WTC11 (cell line): Measurements from ENCODE around the gene LOC128125822.

ENCODE experiments used
- ATF1 ChIP-seq: sonication (generic); formaldehyde crosslinking; IDR thresholded peaks from 2 replicates; pipeline ENCODE4 v1.8.1; 2023; ENCODE audit warnings: mild to moderate bottlenecking, moderate library complexity, missing genetic modification reagents
- ATF2 ChIP-seq: sonication (generic); formaldehyde crosslinking; IDR thresholded peaks from 2 replicates; pipeline ENCODE4 v1.8.1; 2022; ENCODE audit warnings: low read depth, missing genetic modification reagents, borderline replicate concordance
- CREB1 ChIP-seq: sonication (generic); formaldehyde crosslinking; IDR thresholded peaks from 2 replicates; pipeline ENCODE4 v1.8.0; 2023; ENCODE audit warnings: mild to moderate bottlenecking, missing genetic modification reagents
- CTCF ChIP-seq: fragments of 200-600 bp; IDR thresholded peaks from 2 replicates; pipeline ENCODE4 v1.8.0; 2022; ENCODE audit warnings: antibody characterized with exemption
- E2F1 ChIP-seq: sonication (generic); formaldehyde crosslinking; IDR thresholded peaks from 2 replicates; pipeline ENCODE4 v1.8.0; 2022; ENCODE audit warnings: mild to moderate bottlenecking, missing genetic modification reagents
- FOXK1 ChIP-seq: sonication (generic); formaldehyde crosslinking; IDR thresholded peaks from 2 replicates; pipeline ENCODE4 v1.8.0; 2022; ENCODE audit warnings: mild to moderate bottlenecking, moderate library complexity, missing genetic modification reagents
- NFE2L1 ChIP-seq: sonication (generic); formaldehyde crosslinking; IDR thresholded peaks from 2 replicates; pipeline ENCODE4 v1.8.1; 2023; ENCODE audit warnings: missing genetic modification reagents
- TCF7 ChIP-seq: sonication (generic); formaldehyde crosslinking; IDR thresholded peaks from 2 replicates; pipeline ENCODE4 v1.8.0; 2022; ENCODE audit warnings: mild to moderate bottlenecking, low read depth, missing genetic modification reagents, moderate library complexity
- TF ChIP-seq, protein P1 (sequence below): sonication (generic); formaldehyde crosslinking; conservative IDR thresholded peaks from 2 replicates; pipeline ENCODE4 v1.8.1; 2022; ENCODE audit warnings: mild to moderate bottlenecking, missing genetic modification reagents

- TF ChIP-seq ATF1 (no peak), CTCF (no peak), CREB1 (CRISPR knock-in tag) (no peak), NFE2L1 (CRISPR knock-in tag) (no peak), ATF2 (CRISPR knock-in tag) (no peak), TCF7 (no peak), E2F1 (CRISPR knock-in tag) (no peak), FOXK1 (CRISPR knock-in tag) (no peak)
- TF ChIP-seq, protein P1, sequence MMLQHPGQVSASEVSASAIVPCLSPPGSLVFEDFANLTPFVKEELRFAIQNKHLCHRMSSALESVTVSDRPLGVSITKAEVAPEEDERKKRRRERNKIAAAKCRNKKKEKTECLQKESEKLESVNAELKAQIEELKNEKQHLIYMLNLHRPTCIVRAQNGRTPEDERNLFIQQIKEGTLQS (CRISPR knock-in tag): no peak
These were observed 42.8 kb upstream of the LOC128125822 start for GRCh38 chr6:63529498-63529897.
